Activated naive CD4-positive, alpha-beta T cell treated with anti-CD3 and anti-CD28 coated beads for 36 hours (primary cell): ENCODE data around the gene PYCR2. TPM values are rescaled to one million over a fixed set of nuclear protein-coding genes. Genes with fewer than 3 reads are reported as not detected.

Experiments used
- microRNA-seq: library from miRNA; unstranded; fragments of <30 nt; microRNA quantifications from one replicate; pipeline ENCODE4 v1.2.0, GENCODE V29; 2022; ENCODE audit warnings: borderline microRNAs expressed, borderline replicate concordance
- total RNA-seq, 2 experiments: library from RNA; stranded (reverse); gene quantifications; one replicate each; pipeline ENCODE4 v1.2.3, GENCODE V29; 2021

PYCR2 gene
- total RNA-seq, 2 experiments from 2014 or later, result 143 to 149 TPM

Small RNA genes within 50 kb of the gene (microRNA-seq; reads per million reads assigned to microRNA genes)
- not detected for gene MIR6741

Other genes with a start within 250 kb of the PYCR2 start
- 100 to 1,000 TPM; 356 to 363 TPM for gene SRP9, start 146.4 kb downstream of the PYCR2 start, total RNA-seq
- gene EPHX1, start 114.1 kb downstream of the PYCR2 start, total RNA-seq, result 1 to 10 TPM; 3.8 to 5.0 TPM
- 10 to 100 TPM; 34.3 to 34.7 TPM for gene TMEM63A, start 41.9 kb downstream of the PYCR2 start, total RNA-seq
- under 1 TPM in 1 of 2 experiments, not detected in 1; 0.22 TPM for gene LEFTY1, start 35.1 kb downstream of the PYCR2 start, total RNA-seq
- gene LEFTY2, start 17.0 kb upstream of the PYCR2 start, total RNA-seq, result under 1 TPM in 1 of 2 experiments, not detected in 1; 0.10 TPM
- gene SDE2, start 75.1 kb upstream of the PYCR2 start, total RNA-seq, result 10 to 100 TPM; 15.3 to 16.5 TPM
- gene H3-3A, start 138.5 kb upstream of the PYCR2 start, total RNA-seq, result 100 to 1,000 TPM; 325 to 332 TPM